Measurements from ENCODE around the gene ZBTB16. TPM values are rescaled to one million over a fixed set of nuclear protein-coding genes. Genes with fewer than 3 reads are reported as not detected.

The ZBTB16 gene
- total and polyA plus RNA-seq, 8 donors: 7.9 to 318 (median 55.3) TPM

GRCh38 chr11:114178656-114179055, 119.1 kb downstream of the ZBTB16 start:
- Histone ChIP-seq H3K27me3 (no peaks in the 10 kb centered on the region), H3K27ac (peak overlapping the region; percentile 92 to 99 (median 95)), H3K4me3 (no peak overlapping the region), H3K9me3 (no peaks in the 10 kb centered on the region), H3K36me3 (peaks cover 0 to 2% (median 0%) of the 10 kb centered on the region in 4 donors), H3K4me1 (peaks cover 92 to 99% (median 95%) of the 10 kb centered on the region in 4 donors)
- no peak for DNase-seq
- WGBS, 5 donors: 74 to 87% (median 80%) methylated on average over 1 of the region's 1 CpG
- intact Hi-C loops (cut with DNase I; ENCODE audit: low total_unique reads): no loop called here
- TF ChIP-seq EP300 (IDR thresholded peaks at IDR 0.05) (no peak), POLR2AphosphoS5 (IDR thresholded peaks at IDR 0.05) (no peak), CTCF (IDR thresholded peaks at IDR 0.05) (no peak), POLR2A (IDR thresholded peaks at IDR 0.05) (no peak)

DNA sequence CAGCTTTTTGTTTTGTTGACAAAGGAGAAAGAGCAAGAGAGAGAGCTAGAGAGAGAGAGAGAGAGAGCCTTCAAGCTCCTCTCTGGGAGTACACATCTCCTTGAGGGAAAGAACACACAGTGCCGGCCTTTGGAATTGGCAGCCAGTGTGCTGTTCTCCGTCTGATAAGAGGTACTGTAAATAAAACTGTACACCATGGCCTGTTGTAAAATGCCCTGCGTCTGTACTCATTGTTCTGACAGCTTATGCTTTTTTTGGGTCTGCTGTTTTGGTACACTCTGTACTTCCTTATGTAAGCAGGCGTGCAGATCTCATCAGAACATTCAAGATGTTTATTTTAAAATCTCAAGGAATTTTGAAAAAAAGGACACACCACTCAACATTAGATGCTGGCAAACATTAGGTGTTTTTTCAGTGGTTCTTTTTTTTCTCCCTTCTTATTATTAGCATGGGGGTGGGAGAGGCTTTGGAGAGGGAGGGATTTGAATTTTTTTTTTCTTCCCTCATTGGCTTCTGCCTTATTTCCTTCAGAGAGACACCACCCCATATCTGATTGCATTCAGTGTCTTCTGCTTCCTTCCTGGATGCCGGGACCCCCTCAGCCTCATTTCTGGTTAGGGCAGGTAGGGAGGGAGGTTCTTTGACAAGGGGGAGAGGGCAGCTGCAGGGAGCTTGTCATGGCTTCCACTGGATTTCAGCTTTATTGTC, 119.9 kb downstream of the ZBTB16 start:
- H3K4me3 ChIP-seq: peak overlapping the region; percentile 18 to 27 (median 26)
- H3K4me1 ChIP-seq: peaks cover 87 to 98% (median 92%) of the 10 kb centered on the region in 4 donors
- intact Hi-C loops (cut with DNase I; ENCODE audit: low total_unique reads): no loop called here
- no peaks in the 10 kb centered on the region for H3K9me3 ChIP-seq
- peaks cover 0 to 9% (median 0%) of the 10 kb centered on the region in 4 donors for H3K36me3 ChIP-seq
- peak; percentile 76 to 89 for DNase-seq
- no peaks in the 10 kb centered on the region for H3K27me3 ChIP-seq
- TF ChIP-seq EP300 (IDR thresholded peaks at IDR 0.05) (peak; percentile 100), POLR2A (IDR thresholded peaks at IDR 0.05) (peak in 1 of 4 donors; percentile 56), POLR2AphosphoS5 (IDR thresholded peaks at IDR 0.05) (peak; percentile 99 to 100 (median 99)), CTCF (IDR thresholded peaks at IDR 0.05) (no peak)
- peak overlapping the region; percentile 92 to 99 (median 95) for H3K27ac ChIP-seq
- WGBS, 5 donors: 2 to 10% (median 5%) methylated on average over 5 of the region's 5 CpGs

DNA sequence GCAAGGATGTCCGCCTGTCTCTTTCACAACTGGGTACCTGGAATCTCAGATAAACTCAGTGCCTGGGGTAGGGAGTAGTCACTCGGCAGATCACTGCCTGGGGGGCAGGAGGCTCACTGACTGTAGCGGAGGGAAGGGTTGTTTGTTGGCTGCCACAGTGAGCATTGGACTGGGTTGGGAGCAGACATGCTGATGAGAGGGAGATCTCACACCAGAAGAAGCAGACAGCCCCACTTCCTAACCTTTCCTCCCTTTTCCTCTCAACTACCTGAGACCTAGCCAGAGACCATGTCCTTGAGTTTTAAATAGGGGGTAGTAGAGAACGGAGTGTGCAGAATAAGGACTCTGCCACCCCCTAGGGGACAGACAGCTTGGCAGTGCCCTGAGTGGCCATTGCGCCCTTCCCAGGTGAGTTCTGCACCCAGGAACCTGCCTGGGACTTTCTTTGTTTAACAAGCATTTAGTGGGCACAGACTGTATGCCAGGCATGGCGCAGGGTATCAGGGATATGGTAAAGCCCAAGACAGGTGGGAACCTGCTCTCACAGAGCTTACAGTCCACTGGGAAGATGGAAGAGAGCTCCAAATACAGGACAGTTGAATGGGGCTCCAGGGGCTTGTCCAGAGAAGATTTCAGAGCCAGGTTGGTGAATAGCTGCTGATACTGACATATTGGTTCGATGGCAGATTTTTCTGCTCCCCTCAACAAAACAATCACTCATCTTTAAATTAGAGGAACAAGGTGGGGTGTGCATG, 121.0 kb downstream of the ZBTB16 start:
- peak in 5 of 7 experiments; percentile 47 to 81 (median 61) for TF ChIP-seq CTCF (IDR thresholded peaks at IDR 0.05)
- peak in 2 of 3 donors; percentile 44 for TF ChIP-seq POLR2AphosphoS5 (IDR thresholded peaks at IDR 0.05)
- TF ChIP-seq POLR2A (IDR thresholded peaks at IDR 0.05): no peak
- no peaks in the 10 kb centered on the region for H3K9me3 ChIP-seq
- H3K4me1 ChIP-seq: peaks cover 76 to 98% (median 83%) of the 10 kb centered on the region in 4 donors
- peak overlapping the region; percentile 88 to 99 (median 95) for H3K27ac ChIP-seq
- no peaks in the 10 kb centered on the region for H3K27me3 ChIP-seq
- intact Hi-C loops (cut with DNase I; ENCODE audit: low total_unique reads): loop anchor here (10.0 kb wide), 1 partner anchor 116 kb away; no protein-coding TSS in a partner anchor
- 54 to 73% (median 62%) methylated on average over 7 of the region's 7 CpGs for WGBS, 5 donors
- H3K4me3 ChIP-seq: peak overlapping the region; percentile 18 to 27 (median 26)
- peak; percentile 75 to 77 for DNase-seq
- H3K36me3 ChIP-seq: peaks cover 0 to 10% (median 0%) of the 10 kb centered on the region in 4 donors

DNA sequence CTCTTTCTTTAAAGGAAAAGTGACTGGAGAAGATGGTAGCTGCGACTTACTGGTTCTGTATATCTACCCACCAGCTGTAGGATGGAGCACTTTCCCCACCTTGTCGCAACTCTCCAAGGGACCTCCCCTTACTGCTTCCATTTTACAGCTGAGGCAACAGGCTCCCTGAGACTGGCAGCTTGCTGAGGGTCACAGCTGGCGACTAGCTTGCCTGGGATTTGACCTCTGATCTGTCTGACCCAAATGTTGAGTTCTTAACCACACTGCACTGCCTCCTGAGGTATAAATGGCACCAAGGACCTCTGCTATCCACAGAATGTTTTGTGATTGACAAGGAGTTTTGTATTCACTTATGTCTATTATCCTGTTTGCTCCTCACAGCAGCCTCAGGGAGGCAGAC, 121.7 kb downstream of the ZBTB16 start:
- Histone ChIP-seq H3K4me1 (peaks cover 69 to 98% (median 78%) of the 10 kb centered on the region in 4 donors), H3K27me3 (no peaks in the 10 kb centered on the region), H3K27ac (peak overlapping the region in 4 of 5 donors; percentile 92 to 99 (median 96)), H3K9me3 (no peaks in the 10 kb centered on the region), H3K36me3 (peaks cover 0 to 10% (median under 1%) of the 10 kb centered on the region in 4 donors), H3K4me3 (peak overlapping the region in 1 of 4 donors; percentile 27)
- TF ChIP-seq CTCF (IDR thresholded peaks at IDR 0.05) (no peak), POLR2AphosphoS5 (IDR thresholded peaks at IDR 0.05) (no peak), EP300 (IDR thresholded peaks at IDR 0.05) (no peak), POLR2A (IDR thresholded peaks at IDR 0.05) (no peak)
- 78 to 98% (median 89%) methylated on average over 3 of the region's 3 CpGs for WGBS, 5 donors
- intact Hi-C loops (cut with DNase I; ENCODE audit: low total_unique reads): loop anchor here (10.0 kb wide), 1 partner anchor 116 kb away; no protein-coding TSS in a partner anchor
- DNase-seq: no peak

Data from stomach (tissue), 9 donors.